ENCODE data around the gene NECTIN1.

NECTIN1 gene

DNA sequence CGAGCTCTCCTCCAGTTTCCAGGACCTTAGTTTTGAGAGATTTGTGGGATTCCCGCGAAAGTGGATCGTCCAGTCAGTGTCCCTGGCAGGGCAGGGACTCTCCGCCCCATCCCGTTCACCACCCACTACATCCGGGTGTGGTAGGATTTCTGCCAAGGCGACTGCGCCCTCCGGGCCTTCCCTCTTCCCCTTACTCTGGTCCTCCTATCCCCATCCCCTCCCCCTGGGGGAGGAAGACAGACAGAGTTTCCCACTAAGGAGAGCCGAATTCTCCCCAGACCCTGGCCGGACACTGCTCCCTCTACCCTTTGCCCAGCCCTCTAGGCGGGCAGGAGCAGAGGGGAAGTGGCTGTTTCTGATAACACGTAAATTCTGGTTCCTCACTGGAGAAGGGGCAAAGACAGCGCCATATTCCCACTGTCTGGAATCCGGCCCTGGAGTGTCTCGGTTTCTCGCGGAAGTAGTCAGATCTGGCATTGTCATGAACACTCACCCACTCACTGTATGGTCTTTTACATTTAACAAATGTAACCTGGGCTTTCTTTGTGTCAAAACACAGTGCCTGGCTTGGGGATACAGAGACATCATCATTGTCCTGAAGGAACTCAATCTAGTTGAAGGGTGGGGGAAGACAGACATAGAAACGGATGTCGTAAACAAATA lies 1.1 kb upstream of the NECTIN1 start:
- DNase-seq: no peak

DNA sequence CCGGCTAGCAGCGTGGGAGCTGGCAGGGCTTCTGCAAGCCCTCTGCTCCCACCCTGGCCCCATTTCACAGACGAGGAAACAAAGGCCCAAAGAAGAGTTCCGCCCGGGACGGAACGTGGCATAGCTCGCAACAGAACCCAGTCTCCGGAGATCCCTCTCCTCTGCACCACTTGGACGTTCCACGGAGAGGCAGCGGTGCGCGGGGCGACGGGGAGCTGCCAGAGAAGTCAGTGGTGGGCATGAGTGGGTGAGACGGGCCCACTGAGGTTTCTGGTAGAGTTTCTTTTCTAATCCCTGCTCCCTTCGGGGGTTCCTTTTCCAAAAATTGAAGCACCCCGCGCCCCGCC lies 554 bp upstream of the NECTIN1 start:
- no peak for DNase-seq

- DNase-seq: no peak
Measured at GRCh38 chr11:119728211-119728626, 781 bp downstream of the NECTIN1 start.

GRCh38 chr11:119727523-119728151 lies 1.4 kb downstream of the NECTIN1 start:
- peak; percentile 72 for DNase-seq

- DNase-seq: no peak
Measured at GRCh38 chr11:119726585-119727522, 2.1 kb downstream of the NECTIN1 start.

- DNase-seq: no peak
Measured at GRCh38 chr11:119726150-119726553, 2.8 kb downstream of the NECTIN1 start.

GRCh38 chr11:119724956-119725355 lies 4.0 kb downstream of the NECTIN1 start:
- DNase-seq: no peak

- DNase-seq: no peak
Measured at GRCh38 chr11:119723952-119724325, 5.1 kb downstream of the NECTIN1 start.

GRCh38 chr11:119723243-119723951 lies 5.6 kb downstream of the NECTIN1 start:
- no peak for DNase-seq

DNA sequence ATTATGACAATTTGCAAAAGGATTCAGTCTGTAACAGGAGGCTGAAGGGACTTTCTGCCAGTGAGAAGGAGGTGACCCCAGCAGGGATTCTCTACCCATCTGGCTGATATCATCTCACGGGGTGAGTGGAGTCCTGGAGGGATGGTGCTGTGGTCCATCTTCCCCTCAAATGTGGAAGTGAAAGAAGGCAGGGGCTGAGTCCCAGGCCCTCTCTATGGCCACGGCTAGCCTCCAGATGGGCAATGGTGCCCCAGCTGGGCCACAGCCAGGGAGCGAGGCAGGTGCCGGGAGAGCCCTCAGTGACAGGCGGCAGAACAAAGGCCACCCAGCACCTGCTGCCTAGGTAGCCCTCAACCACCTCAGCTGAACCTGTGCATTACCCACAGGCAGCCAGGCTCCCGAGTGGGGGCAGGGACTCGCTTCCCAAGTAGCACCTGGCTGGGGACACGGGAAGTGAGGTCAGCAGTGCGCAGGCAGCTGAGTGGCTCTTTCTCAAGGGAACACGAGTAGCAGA lies 6.7 kb downstream of the NECTIN1 start:
- no peak for DNase-seq

GRCh38 chr11:119721129-119722120 lies 7.6 kb downstream of the NECTIN1 start:
- DNase-seq: no peak

DNA sequence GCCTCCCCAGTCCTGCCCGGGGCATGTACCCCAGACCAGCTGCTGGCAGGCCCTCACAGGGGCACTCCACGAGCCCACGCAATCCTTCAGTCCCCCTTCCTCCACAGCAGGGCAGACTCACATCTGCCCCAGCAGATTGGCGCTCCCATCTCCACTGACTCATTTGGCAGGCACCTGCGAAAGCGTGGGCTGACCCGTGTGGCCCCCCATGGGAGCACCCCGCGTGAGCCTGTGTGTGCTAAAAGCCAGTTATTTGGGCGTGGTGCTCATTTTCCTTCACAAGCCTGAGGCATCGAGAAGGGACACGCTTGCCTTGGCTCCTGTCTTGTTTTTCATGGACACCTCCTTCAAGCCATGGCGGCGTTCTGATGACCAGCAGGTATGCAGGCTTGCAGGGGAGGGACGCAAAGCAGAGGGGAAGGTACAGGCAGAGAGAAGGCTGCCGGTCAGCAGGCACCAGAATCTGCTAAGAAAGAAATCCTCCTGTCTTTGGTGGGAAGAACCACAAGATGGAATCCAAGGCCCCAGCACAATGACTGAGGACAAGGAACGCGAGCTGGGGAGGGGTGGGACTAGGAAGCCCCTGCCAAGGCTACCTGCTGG lies 8.6 kb downstream of the NECTIN1 start:
- DNase-seq: no peak

DNA sequence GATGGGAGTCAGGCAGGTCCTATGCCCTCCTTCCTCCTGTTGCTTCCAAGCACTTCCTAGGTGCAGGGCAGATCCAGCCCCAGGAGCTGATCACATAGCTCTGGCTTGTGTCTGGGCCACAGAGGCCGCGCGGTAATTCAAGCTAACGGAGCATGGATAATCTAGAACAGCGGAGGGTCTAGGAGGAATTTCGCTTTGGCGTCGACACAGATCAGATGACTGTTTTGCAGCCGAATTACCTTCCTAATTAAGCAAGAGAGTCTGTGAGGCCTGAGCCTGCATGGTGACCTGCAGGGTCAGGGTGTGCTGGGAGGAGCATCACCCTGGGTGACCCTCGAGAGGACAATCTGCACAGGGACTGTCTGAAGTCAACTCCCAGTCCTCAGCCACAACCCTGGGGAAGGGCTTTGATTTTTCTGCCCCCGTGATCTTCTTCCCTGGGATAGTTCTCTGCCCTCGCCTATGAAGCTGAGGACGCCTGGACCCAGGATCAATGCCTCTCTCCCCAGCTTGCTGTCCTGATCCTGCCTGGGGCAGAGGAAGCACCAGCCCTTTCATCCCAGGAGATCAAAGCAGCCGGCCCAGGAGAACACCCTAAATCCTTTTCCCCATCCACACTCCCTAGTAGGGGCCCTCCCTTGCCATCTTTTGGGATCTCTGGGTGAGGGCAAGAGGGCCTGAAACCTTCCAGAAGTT lies 11.0 kb downstream of the NECTIN1 start:
- no peak for DNase-seq

DNA sequence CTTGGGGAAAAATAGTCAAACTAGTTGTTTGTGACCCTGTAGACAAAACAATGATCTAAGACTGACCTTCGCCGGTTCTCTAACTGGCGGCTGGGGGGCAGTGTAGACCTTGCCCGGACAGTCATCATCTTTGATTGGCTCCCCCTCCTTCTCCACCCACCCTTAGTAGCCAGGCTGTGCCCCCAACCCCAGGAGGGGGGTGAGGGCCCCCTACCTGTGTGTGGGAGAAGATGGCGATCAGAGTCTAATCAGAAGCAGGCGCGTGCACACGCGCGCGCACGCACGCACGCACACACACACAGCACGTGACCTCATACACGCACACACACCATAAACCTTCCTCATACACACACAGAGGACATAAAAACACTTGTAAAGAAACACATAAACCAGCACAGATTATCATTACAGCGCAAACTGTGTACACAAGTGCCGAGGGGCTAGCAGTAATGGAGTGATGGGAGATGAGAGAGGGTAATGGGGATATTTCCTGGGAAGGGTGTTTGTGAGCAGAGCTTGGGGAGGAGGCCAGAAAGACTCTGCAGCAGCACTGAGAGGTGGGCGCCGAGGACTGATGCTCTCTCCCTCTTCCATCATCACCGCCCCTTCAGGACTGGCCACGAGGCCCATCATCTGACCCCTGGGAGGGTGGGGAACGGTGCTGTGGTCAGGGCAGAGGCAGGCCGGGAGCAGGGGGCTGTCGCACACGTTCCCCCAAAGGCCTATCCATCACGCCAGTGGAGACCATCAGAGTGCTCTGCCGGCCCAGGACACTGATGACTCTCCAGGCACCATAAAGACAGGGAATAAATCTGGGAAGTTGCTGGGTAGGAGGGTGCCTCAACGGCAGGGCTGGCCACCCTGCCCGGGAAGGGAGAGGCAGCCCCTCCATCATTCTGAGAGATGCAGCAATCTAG lies 12.2 kb downstream of the NECTIN1 start:
- no peak for DNase-seq

- DNase-seq: no peak
Measured at GRCh38 chr11:119714590-119714989, 14.4 kb downstream of the NECTIN1 start.

- DNase-seq: no peak
Measured at GRCh38 chr11:119714189-119714588, 14.8 kb downstream of the NECTIN1 start.

- no peak for DNase-seq
Measured at GRCh38 chr11:119713359-119714040, 15.5 kb downstream of the NECTIN1 start.

GRCh38 chr11:119712459-119713358 lies 16.3 kb downstream of the NECTIN1 start:
- no peak for DNase-seq

All from activated effector memory CD4-positive, alpha-beta T cell treated with anti-CD3 and anti-CD28 coated beads, Interleukin-2, amount 50 U/mL, for 16 hours (primary cell).